Tibial nerve (tissue), 4 donors: ENCODE data around the gene APOB.

ENCODE experiments used
- EP300 ChIP-seq, 2 donors: sonication (generic); formaldehyde crosslinking; IDR thresholded peaks; one replicate each; pipeline ENCODE4 v1.6.1; 2017; ENCODE audit warnings: antibody characterized with exemption in 2 of 2, mild to moderate bottlenecking in 1 of 2
- POLR2A ChIP-seq, 2 donors: fragments of 450-650 bp; IDR thresholded peaks; one replicate each; pipeline ENCODE4 v1.6.1; 2017; ENCODE audit warnings: antibody characterized with exemption in 2 of 2, mild to moderate bottlenecking in 2 of 2, moderate library complexity in 2 of 2
- TF ChIP-seq, protein P1 (sequence below), 5 experiments: fragments of 200-600 bp in 3 of 5; fragments of 450-650 bp in 2 of 5; sonication (generic) in 3 of 5; IDR thresholded peaks; one replicate each; pipeline ENCODE4 v1.5.1; 2016 to 2019; ENCODE audit warnings: antibody characterized with exemption in 5 of 5, mild to moderate bottlenecking in 3 of 5, moderate library complexity in 2 of 5

DNA sequence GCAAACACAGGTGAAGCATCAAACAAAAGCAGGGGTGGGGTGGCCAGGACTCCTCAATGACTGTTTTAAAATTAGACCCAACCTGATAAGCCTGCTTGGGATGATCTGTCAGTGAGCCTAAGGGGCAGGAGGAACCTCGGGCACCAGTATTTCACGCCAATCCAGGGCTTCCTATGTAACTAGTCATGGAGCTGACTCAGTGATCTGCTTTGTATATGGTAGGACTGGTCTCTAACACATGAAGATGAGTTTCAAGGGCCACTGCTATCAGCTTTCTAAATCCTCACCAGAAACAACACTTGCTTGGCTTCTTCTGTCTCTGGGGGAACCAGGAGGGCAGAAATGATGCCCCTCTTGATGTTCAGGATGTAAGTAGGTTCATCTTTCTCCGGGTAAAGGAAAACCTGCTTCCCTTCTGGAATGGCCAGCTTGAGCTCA, 6.2 kb downstream of the APOB start:
- TF ChIP-seq, protein P1, sequence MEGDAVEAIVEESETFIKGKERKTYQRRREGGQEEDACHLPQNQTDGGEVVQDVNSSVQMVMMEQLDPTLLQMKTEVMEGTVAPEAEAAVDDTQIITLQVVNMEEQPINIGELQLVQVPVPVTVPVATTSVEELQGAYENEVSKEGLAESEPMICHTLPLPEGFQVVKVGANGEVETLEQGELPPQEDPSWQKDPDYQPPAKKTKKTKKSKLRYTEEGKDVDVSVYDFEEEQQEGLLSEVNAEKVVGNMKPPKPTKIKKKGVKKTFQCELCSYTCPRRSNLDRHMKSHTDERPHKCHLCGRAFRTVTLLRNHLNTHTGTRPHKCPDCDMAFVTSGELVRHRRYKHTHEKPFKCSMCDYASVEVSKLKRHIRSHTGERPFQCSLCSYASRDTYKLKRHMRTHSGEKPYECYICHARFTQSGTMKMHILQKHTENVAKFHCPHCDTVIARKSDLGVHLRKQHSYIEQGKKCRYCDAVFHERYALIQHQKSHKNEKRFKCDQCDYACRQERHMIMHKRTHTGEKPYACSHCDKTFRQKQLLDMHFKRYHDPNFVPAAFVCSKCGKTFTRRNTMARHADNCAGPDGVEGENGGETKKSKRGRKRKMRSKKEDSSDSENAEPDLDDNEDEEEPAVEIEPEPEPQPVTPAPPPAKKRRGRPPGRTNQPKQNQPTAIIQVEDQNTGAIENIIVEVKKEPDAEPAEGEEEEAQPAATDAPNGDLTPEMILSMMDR (IDR thresholded peaks at IDR 0.05) = no peak
- TF ChIP-seq POLR2A (IDR thresholded peaks at IDR 0.05) (no peak), EP300 (IDR thresholded peaks at IDR 0.05) (no peak)
